SK-N-SH treated with all-trans-retinoic acid at 6 μM for 48 hours (cell line): ENCODE measurements around the gene CAPN8.

Experiments used
- ATAC-seq: fragments of 200-7000 bp; cut with Tn5 transposase; 3 replicates; pipeline ENCODE4 v1.9.1; 2020; ENCODE audit warnings: mild to moderate bottlenecking, moderate library complexity
- ARNTL ChIP-seq: fragments of 450-650 bp; formaldehyde crosslinking; IDR thresholded peaks from 2 replicates; pipeline ENCODE4 v1.5.0; 2020; ENCODE audit warnings: low read depth, mild to moderate bottlenecking, moderate library complexity, borderline replicate concordance
- BACH2 ChIP-seq: fragments of 250-450 bp; sonication (Bioruptor Pico); IDR thresholded peaks from 2 replicates; pipeline ENCODE4 v1.9.0; 2021; ENCODE audit warnings: mild to moderate bottlenecking, borderline replicate concordance
- CREB5 ChIP-seq: fragments of 250-450 bp; sonication (Bioruptor Pico); IDR thresholded peaks from 2 replicates; pipeline ENCODE4 v1.5.1; 2020; ENCODE audit warnings: low read depth, mild to moderate bottlenecking, moderate library complexity
- ESRRG ChIP-seq: fragments of 250-450 bp; sonication (Bioruptor Pico); IDR thresholded peaks from 2 replicates; pipeline ENCODE4 v1.6.1; 2021; ENCODE audit warnings: mild to moderate bottlenecking
- GLIS3 ChIP-seq: fragments of 250-450 bp; sonication (Bioruptor Pico); IDR thresholded peaks from 2 replicates; pipeline ENCODE4 v1.5.0; 2020; ENCODE audit warnings: mild to moderate bottlenecking, moderate library complexity
- OSR1 ChIP-seq: fragments of 250-450 bp; sonication (Bioruptor Pico); IDR thresholded peaks from 2 replicates; pipeline ENCODE4 v1.8.0; 2022; ENCODE audit warnings: moderate library complexity, mild to moderate bottlenecking, inconsistent platforms
- PPARA ChIP-seq: fragments of 250-450 bp; sonication (Bioruptor Pico); IDR thresholded peaks from 2 replicates; pipeline ENCODE4 v1.5.0; 2020; ENCODE audit warnings: mild to moderate bottlenecking, borderline replicate concordance
- SNAI2 ChIP-seq: fragments of 250-450 bp; sonication (Bioruptor Pico); IDR thresholded peaks from 2 replicates; pipeline ENCODE4 v1.5.0; 2020; ENCODE audit warnings: mild to moderate bottlenecking, moderate library complexity
- TCF4 ChIP-seq: fragments of 250-450 bp; sonication (Bioruptor Pico); IDR thresholded peaks from 2 replicates; pipeline ENCODE4 v1.8.0; 2021; ENCODE audit warnings: mild to moderate bottlenecking, moderate library complexity, borderline replicate concordance
- TOX ChIP-seq: fragments of 250-450 bp; sonication (Bioruptor Pico); IDR thresholded peaks from 2 replicates; pipeline ENCODE4 v1.8.0; 2021; ENCODE audit warnings: mild to moderate bottlenecking, moderate library complexity, borderline replicate concordance
- ZC3H10 ChIP-seq: fragments of 250-450 bp; sonication (Bioruptor Pico); IDR thresholded peaks from 2 replicates; pipeline ENCODE4 v1.5.1; 2021; ENCODE audit warnings: mild to moderate bottlenecking, moderate library complexity
- ZFP3 ChIP-seq: fragments of 250-450 bp; sonication (Bioruptor Pico); IDR thresholded peaks from 2 replicates; pipeline ENCODE4 v1.5.0; 2020; ENCODE audit warnings: mild to moderate bottlenecking, moderate library complexity
- ZNF565 ChIP-seq: fragments of 450-650 bp; formaldehyde crosslinking; conservative IDR thresholded peaks from 2 replicates; pipeline ENCODE4 v1.5.0; 2020; ENCODE audit warnings: low read depth, mild to moderate bottlenecking, moderate library complexity
- TF ChIP-seq, protein P1 (sequence below): fragments of 250-450 bp; sonication (Bioruptor Pico); IDR thresholded peaks from 2 replicates; pipeline ENCODE4 v1.5.0; 2020; ENCODE audit warnings: mild to moderate bottlenecking, moderate library complexity
- TF ChIP-seq, protein P2 (sequence below): fragments of 250-450 bp; sonication (Bioruptor Pico); IDR thresholded peaks from 2 replicates; pipeline ENCODE4 v1.8.0; 2021; ENCODE audit warnings: low read depth, mild to moderate bottlenecking, moderate library complexity, borderline replicate concordance

The CAPN8 gene

GRCh38 chr1:223616586-223616985, 48.9 kb downstream of the CAPN8 start:
- TF ChIP-seq, protein P1, sequence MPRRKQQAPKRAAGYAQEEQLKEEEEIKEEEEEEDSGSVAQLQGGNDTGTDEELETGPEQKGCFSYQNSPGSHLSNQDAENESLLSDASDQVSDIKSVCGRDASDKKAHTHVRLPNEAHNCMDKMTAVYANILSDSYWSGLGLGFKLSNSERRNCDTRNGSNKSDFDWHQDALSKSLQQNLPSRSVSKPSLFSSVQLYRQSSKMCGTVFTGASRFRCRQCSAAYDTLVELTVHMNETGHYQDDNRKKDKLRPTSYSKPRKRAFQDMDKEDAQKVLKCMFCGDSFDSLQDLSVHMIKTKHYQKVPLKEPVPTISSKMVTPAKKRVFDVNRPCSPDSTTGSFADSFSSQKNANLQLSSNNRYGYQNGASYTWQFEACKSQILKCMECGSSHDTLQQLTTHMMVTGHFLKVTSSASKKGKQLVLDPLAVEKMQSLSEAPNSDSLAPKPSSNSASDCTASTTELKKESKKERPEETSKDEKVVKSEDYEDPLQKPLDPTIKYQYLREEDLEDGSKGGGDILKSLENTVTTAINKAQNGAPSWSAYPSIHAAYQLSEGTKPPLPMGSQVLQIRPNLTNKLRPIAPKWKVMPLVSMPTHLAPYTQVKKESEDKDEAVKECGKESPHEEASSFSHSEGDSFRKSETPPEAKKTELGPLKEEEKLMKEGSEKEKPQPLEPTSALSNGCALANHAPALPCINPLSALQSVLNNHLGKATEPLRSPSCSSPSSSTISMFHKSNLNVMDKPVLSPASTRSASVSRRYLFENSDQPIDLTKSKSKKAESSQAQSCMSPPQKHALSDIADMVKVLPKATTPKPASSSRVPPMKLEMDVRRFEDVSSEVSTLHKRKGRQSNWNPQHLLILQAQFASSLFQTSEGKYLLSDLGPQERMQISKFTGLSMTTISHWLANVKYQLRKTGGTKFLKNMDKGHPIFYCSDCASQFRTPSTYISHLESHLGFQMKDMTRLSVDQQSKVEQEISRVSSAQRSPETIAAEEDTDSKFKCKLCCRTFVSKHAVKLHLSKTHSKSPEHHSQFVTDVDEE (CRISPR knock-in tag), result no peak
- TF ChIP-seq GLIS3 (CRISPR knock-in tag), result no peak
- TF ChIP-seq ZFP3 (CRISPR knock-in tag), result no peak
- TF ChIP-seq BACH2 (CRISPR knock-in tag), result no peak
- TF ChIP-seq OSR1 (CRISPR knock-in tag), result no peak
- TF ChIP-seq ARNTL (CRISPR knock-in tag), result no peak
- TF ChIP-seq ESRRG (CRISPR knock-in tag), result no peak
- TF ChIP-seq TOX (CRISPR knock-in tag), result no peak
- TF ChIP-seq PPARA (CRISPR knock-in tag), result no peak
- ATAC-seq, result no peak

DNA sequence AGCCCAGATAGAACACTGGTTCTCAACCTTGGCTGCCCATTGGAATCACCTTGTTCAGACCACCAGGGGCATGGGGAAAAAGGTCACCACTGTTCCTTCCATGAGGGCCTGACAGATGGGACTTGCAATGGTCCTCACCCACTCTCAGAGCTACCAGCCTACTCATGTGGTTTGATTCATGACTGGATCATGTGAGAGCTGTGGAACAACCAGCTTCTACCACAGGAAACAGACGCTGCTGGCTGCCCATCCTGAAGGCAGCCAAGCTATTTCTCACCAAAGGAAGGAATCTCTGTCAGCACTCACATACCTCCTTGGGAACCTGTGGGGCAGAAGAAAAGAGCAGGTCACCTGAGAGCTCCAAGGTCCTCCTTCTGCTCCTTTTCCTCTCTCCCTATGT, 53.6 kb downstream of the CAPN8 start:
- TF ChIP-seq, protein P1 (CRISPR knock-in tag), result no peak
- no peak for TF ChIP-seq CREB5 (CRISPR knock-in tag)
- TF ChIP-seq ZC3H10, result no peak
- no peak for ATAC-seq

GRCh38 chr1:223609977-223610376, 55.5 kb downstream of the CAPN8 start:
- ATAC-seq, result no peak
- TF ChIP-seq ARNTL (CRISPR knock-in tag) (no peak), ZFP3 (CRISPR knock-in tag) (no peak), ZNF565 (CRISPR knock-in tag) (no peak), TCF4 (CRISPR knock-in tag) (no peak), TOX (CRISPR knock-in tag) (no peak), PPARA (CRISPR knock-in tag) (no peak), OSR1 (CRISPR knock-in tag) (no peak), SNAI2 (CRISPR knock-in tag) (no peak)
- TF ChIP-seq, protein P2, sequence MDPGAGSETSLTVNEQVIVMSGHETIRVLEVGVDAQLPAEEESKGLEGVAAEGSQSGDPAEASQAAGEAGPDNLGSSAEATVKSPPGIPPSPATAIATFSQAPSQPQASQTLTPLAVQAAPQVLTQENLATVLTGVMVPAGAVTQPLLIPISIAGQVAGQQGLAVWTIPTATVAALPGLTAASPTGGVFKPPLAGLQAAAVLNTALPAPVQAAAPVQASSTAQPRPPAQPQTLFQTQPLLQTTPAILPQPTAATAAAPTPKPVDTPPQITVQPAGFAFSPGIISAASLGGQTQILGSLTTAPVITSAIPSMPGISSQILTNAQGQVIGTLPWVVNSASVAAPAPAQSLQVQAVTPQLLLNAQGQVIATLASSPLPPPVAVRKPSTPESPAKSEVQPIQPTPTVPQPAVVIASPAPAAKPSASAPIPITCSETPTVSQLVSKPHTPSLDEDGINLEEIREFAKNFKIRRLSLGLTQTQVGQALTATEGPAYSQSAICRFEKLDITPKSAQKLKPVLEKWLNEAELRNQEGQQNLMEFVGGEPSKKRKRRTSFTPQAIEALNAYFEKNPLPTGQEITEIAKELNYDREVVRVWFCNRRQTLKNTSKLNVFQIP, result no peak
- TF ChIP-seq, protein P1 (CRISPR knock-in tag), result no peak

DNA sequence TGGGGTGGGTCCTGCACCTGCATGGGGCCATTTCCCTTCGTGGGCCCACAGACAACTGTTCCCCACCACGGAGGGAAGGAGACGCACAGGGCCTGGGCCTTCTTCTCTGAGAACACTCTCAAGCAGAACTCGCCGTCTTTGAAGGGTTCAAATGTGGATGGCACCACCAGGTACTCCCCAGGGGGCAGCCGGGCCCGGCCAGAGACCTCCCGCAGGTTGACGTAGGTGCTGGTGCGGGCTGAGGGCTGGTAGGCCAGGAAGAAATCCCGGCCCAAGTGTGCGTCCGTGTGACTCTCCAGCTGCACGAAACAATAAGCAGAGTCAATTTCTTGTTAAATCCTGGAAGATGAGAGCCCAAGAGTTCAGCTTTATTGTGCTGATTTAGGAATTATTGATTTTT, 56.4 kb downstream of the CAPN8 start:
- ATAC-seq, result no peak
- TF ChIP-seq BACH2 (CRISPR knock-in tag), result no peak
